ENCODE measurements around the gene NF2. TPM values are rescaled to one million over a fixed set of nuclear protein-coding genes. Genes with fewer than 3 reads are reported as not detected.

Gene NF2
- total RNA-seq, 1 experiment from 2014 or later, result 92.4 TPM

GRCh38 chr22:29739346-29739875 is 136.0 kb downstream of the NF2 start:
- Mint-ChIP-seq H3K27ac (ENCODE audit: low read depth, unreplicated experiment) (no peak overlapping the region), H3K4me1 (ENCODE audit: insufficient read depth, unreplicated experiment) (no peaks in the 10 kb centered on the region), H3K36me3 (ENCODE audit: insufficient read depth, unreplicated experiment) (peaks cover 9% of the 10 kb centered on the region), H3K27me3 (ENCODE audit: insufficient read depth, unreplicated experiment) (no peaks in the 10 kb centered on the region), H3K4me3 (ENCODE audit: unreplicated experiment) (no peak overlapping the region), H3K9me3 (ENCODE audit: unreplicated experiment) (no peaks in the 10 kb centered on the region)
- CTCF ChIA-PET, result interaction anchor here (0.6 kb wide), 1 partner anchor 33 kb away, joined by 3 read pairs; no protein-coding TSS in a partner anchor
- intact Hi-C loops (cut with micrococcal nuclease), result no loop called here
- no peak for TF ChIP-seq CTCF (IDR thresholded peaks at IDR 0.05; ENCODE audit: unreplicated experiment)
- BruUV-seq (replicated peaks), result no TSS peak
- POLR2A ChIA-PET, result interaction anchor here (0.7 to 1.6 kb wide), 3 partner anchors 8 to 21 kb away, joined by 3 to 4 read pairs (median 3); no protein-coding TSS in a partner anchor
- DNase-seq (ENCODE audit: unreplicated experiment), result no peak

- Mint-ChIP-seq H3K27me3 (ENCODE audit: insufficient read depth, unreplicated experiment) (no peaks in the 10 kb centered on the region), H3K4me3 (ENCODE audit: unreplicated experiment) (no peak overlapping the region), H3K4me1 (ENCODE audit: insufficient read depth, unreplicated experiment) (peaks cover 8% of the 10 kb centered on the region), H3K9me3 (ENCODE audit: unreplicated experiment) (no peaks in the 10 kb centered on the region), H3K36me3 (ENCODE audit: insufficient read depth, unreplicated experiment) (peaks cover 15% of the 10 kb centered on the region), H3K27ac (ENCODE audit: low read depth, unreplicated experiment) (no peak overlapping the region)
- DNase-seq (ENCODE audit: unreplicated experiment), result no peak
- intact Hi-C loops (cut with micrococcal nuclease), result no loop called here
- ChIA-PET POLR2A (no interaction called here), CTCF (no interaction called here)
- BruUV-seq (replicated peaks), result no TSS peak
- no peak for TF ChIP-seq CTCF (IDR thresholded peaks at IDR 0.05; ENCODE audit: unreplicated experiment)
Observed at GRCh38 chr22:29740216-29740615, 136.8 kb downstream of the NF2 start.

- no peaks in the 10 kb centered on the region for H3K27me3 Mint-ChIP-seq (ENCODE audit: insufficient read depth, unreplicated experiment)
- intact Hi-C loops (cut with micrococcal nuclease), result no loop called here
- peaks cover 22% of the 10 kb centered on the region for H3K36me3 Mint-ChIP-seq (ENCODE audit: insufficient read depth, unreplicated experiment)
- no peak overlapping the region for H3K27ac Mint-ChIP-seq (ENCODE audit: low read depth, unreplicated experiment)
- ChIA-PET POLR2A (interaction anchor here (0.6 to 1.4 kb wide), 3 partner anchors 10 to 556 kb away, joined by 3 to 6 read pairs (median 5); partner anchors contain the start of gene ZMAT5), CTCF (interaction anchor here (0.6 to 0.7 kb wide), 2 partner anchors 255 to 331 kb away, joined by 3 to 4 read pairs; no protein-coding TSS in a partner anchor)
- no peak overlapping the region for H3K4me3 Mint-ChIP-seq (ENCODE audit: unreplicated experiment)
- no peaks in the 10 kb centered on the region for H3K9me3 Mint-ChIP-seq (ENCODE audit: unreplicated experiment)
- no peak for DNase-seq (ENCODE audit: unreplicated experiment)
- no TSS peak for BruUV-seq (replicated peaks)
- no peak for TF ChIP-seq CTCF (IDR thresholded peaks at IDR 0.05; ENCODE audit: unreplicated experiment)
- peaks cover 13% of the 10 kb centered on the region for H3K4me1 Mint-ChIP-seq (ENCODE audit: insufficient read depth, unreplicated experiment)
Observed at GRCh38 chr22:29741926-29742325, 138.5 kb downstream of the NF2 start.

GRCh38 chr22:29742326-29742725 is 138.9 kb downstream of the NF2 start:
- intact Hi-C loops (cut with micrococcal nuclease), result no loop called here
- H3K27me3 Mint-ChIP-seq (ENCODE audit: insufficient read depth, unreplicated experiment), result no peaks in the 10 kb centered on the region
- peaks cover 22% of the 10 kb centered on the region for H3K36me3 Mint-ChIP-seq (ENCODE audit: insufficient read depth, unreplicated experiment)
- H3K4me1 Mint-ChIP-seq (ENCODE audit: insufficient read depth, unreplicated experiment), result peaks cover 13% of the 10 kb centered on the region
- POLR2A ChIA-PET, result interaction anchor here (0.6 to 1.4 kb wide), 3 partner anchors 10 to 555 kb away, joined by 3 to 6 read pairs (median 3); no protein-coding TSS in a partner anchor
- no peak for TF ChIP-seq CTCF (IDR thresholded peaks at IDR 0.05; ENCODE audit: unreplicated experiment)
- CTCF ChIA-PET, result interaction anchor here (0.6 to 1.0 kb wide), 3 partner anchors 254 to 345 kb away, joined by 3 to 4 read pairs (median 3); no protein-coding TSS in a partner anchor
- H3K9me3 Mint-ChIP-seq (ENCODE audit: unreplicated experiment), result no peaks in the 10 kb centered on the region
- DNase-seq (ENCODE audit: unreplicated experiment), result no peak
- no peak overlapping the region for H3K27ac Mint-ChIP-seq (ENCODE audit: low read depth, unreplicated experiment)
- no TSS peak for BruUV-seq (replicated peaks)
- no peak overlapping the region for H3K4me3 Mint-ChIP-seq (ENCODE audit: unreplicated experiment)

Measured in MCF 10A (cell line).